ENCODE data around the gene LARP1.
A peak's percentile ranks its signal among the peaks of the same experiment; 100 is the strongest.
"Not testable (repeated sequence)": the region's sequence is repeated elsewhere in the genome, so short reads cannot be mapped to it uniquely, and the experiment has no call there.

LARP1 gene

DNA sequence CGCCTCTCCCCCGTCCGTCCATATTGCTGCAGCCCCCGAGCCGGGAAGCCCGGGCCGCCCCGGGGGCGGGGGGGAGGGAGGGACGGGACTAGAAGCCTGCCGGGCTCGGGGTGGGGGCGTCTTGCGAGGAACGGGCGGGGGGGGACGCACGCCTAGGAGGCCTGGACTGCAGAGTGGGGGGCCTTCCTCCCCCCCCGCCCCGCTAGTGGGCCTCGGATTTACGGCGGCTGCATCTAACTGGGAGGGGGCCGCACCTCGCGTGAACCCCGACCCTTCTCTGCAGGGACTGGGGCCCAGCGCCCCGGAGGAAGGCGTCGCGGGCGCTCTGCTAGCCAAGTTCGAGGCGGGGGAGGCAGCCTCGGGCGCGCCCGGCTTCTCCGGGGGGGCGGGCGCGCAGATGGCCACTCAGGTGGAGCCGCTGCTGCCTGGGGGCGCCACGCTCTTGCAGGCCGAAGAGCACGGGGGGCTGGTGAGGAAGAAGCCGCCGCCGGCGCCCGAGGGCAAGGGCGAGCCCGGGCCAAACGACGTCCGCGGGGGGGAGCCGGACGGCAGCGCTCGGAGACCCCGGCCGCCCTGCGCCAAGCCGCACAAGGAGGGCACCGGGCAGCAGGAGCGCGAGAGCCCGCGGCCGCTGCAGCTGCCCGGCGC is at the start of gene LARP1:
TSS of gene LARP1 (plus strand) at position 17 of the 648 bp plus-strand sequence. CDS start at position 398, 381 bp downstream.
- DNase-seq, result peak in 1 of 2 donors; percentile 46

DNA sequence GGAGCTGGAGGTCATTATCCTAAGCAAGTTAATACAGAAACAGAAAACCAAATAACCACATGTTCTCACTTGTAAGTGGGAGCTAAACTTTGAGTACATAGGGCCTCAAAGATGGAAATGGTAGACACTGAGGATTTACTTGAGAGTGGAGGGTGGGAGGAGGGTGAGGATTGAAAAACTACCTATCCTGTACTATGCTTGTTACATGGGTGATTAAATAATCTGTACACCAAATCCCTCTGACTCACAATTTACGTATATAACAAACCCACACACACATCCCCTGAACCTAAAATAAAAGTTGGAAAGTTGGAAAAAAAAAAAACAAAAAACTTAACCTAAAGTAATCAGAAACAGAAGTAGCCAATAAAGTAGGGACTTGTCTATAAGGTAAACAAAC is 48.8 kb upstream of the LARP1 start:
- DNase-seq, result no peak

DNA sequence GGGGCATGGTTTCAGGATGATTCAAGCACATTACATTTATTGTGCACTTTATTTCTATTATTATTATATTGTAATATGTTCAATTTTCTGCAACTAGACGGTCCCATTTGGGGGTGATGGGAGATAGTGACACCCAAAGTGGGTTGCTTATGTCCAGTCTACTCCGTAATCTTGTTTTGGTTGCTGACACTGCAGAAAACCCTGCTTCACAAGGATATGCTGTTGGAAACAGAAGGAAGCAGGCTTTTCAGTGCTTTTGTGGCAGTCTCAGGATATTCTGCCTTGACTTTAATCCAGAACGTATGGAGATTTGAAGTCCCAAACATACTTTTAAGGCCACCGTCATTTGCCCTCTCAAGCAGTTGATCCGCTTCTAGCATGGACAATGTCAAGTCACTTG is 47.5 kb upstream of the LARP1 start:
- no peak for DNase-seq

DNA sequence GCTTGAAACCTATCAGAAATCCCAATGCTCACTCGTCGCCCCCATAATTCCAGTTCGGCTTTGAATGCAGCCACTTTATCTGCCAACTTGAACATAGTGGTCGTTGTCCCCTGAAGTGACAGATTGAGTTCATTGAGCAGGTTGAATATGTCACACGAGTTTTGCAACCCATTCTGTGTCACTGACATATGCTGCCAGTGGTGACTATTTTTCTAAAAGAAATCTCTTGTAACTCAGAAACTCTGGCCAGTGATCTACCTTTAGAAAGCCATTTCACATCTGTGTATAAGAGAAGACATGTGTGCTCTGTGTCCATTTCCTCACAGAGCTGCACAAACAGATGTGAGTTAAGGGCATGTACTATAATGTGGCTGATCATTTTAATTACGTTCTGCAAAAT is 47.0 kb upstream of the LARP1 start:
- DNase-seq, result no peak

DNA sequence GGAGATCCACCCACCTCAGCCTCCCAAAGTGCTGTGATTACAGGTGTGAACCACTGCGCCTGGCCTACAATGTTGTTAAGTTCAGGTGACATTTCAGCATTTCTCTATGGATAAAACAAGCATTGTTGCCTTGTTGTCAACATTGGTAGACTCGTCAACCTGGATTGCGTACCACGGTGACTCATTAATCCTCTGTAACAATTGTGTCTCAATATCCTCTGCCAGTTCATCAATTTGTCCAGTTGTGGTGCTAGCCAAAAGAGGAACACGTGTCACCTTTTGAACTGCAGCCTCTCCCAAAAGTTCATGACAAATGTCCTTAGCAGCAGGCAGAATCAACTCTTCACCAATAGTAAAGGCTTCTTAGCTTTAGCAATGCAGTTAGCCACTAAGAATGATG is 46.3 kb upstream of the LARP1 start:
- no peak for DNase-seq

DNA sequence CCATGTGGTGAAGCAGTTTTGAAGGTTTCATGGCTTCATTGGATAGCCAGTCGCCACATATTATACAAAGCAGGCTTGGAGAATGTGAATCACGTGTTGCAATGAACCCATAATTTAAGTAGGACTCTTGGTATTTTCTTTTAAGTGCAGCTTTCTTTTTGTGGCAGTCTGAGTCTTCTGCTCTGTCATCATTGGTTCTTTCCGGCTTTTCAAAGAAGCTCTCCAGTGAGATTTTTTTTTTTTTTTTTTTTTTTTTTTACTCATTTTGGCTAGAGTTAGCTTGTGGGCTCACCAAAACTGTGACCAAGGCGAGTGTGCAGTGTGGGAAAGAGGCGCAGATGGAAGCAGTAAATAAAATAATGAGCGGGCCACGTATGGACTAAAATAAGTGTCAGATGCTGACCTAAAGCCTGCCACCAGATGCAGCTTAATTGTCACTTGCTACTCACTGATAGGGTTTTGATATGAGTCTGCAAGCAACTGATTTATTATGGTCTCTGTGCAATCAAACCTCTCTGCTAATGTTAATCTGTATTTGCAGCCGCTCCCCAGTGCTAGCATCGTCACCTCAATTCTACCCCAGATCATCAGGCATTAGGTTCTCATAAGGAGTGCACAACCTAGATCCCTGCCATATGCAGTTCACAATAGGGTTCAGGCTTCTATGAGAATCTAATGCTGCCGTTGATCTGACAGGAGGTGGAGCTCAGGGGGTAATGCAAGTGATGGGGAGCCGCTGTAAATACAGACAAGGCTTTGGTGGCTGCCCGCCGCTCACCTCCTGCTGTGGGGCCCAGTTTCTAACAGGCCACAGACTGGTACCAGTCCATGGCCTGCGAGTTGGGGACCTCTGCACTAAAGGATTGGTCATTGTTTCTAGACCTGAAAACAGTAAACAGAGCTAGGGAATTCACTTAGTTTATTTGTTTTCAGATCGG is 45.5 kb upstream of the LARP1 start:
- no peak for DNase-seq

DNA sequence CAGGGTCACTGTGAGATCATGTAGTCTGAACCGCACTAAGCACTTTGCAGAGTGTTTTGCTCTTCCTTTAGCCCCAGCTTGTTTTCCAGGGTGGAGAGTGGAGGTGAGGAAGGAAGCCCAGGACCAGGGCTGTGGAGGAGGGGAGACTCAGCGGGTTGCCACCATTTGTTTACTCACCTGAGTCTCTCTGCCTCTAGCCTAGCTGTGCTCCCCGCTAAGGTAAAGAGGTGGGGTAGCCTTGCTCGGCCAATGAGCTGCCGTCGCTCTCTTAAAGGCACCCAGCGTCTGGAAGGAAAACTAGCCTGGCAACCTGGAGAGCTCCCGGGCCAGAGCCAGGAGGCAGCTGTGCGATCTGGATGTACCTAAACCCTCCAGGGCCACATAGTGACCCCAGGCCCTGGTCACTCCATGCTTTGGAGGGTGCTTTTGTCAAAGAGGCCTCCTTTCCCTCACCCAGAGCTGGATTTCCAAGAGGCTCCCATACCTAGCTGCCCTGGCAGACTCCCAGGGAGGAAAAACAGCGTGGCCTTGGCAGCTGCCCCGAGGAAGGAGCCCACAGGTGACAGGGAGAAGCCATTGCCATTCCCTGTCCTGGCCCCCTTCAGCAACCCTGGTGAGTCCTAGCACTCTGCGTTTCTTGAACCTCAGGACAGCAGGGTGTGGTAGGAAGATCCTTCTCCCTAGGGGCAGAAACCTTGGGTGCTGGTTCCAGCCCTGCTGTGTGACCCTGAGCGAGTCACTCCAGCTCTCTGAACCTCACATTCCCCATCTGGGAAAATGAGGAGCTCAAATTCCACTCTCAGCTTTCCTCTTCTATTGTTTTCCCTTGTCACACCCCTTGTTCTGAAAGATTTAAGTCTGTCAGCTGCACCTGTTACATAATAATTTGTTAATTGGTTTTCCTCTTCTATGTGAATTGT is 42.4 kb upstream of the LARP1 start:
- DNase-seq, result no peak

DNA sequence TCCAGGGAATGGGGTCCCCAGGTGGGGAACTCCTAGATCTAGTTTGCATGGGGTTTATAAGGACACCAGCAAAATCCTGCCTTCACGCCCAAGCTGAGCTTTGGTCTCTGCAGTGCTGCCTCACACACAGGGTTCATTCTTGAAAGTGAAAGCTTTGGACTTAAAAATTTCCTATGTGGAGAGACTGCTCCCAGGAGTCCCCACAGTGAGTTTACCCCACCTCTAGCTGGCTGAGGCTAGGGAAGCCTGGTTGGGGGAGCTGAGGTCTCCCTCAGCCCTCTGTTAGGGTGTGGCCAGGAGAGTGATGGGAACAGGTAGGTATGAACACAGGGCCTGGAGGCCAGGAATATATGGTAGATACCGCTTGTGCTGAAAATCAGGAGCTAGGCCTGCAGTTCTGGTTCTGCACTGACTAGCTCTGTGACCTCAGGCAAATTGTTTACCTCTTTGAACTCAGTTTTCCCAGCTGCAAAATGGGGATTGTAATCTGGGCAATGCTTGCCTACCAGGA is 41.5 kb upstream of the LARP1 start:
- no peak for DNase-seq

DNA sequence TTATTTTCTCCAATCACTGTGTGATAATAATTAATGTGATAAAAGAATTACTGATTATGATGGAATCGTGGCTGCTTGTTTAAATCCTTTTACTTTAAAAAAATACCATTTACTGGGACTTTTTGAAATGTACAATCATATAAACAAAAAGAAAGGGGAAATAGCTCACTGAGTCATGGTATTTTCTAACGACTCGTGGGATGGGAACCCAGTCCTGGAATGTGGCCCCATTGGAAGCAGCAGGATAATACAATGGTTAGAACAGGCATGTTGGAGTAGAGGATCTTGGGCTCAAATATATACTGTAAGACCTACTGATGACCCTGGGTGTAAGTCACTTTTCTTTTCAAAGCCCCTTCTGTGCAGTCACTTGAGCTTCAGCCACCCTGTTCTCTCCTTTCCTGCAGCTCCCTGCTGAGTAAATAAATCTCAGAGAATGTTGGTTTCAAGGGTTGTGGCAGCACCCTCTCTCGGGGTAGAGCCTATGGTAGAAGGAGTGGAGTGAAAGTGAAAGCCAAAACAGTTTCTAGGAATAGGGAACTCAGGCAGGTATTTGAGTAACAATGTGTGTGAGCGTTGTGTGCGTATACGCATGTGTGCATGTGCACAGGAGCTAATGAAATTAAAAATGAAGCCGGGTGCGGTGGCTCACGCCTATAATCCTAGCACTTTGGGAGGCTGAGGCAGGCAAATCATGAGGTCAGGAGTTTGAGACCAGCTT is 40.8 kb upstream of the LARP1 start:
- no peak for DNase-seq

DNA sequence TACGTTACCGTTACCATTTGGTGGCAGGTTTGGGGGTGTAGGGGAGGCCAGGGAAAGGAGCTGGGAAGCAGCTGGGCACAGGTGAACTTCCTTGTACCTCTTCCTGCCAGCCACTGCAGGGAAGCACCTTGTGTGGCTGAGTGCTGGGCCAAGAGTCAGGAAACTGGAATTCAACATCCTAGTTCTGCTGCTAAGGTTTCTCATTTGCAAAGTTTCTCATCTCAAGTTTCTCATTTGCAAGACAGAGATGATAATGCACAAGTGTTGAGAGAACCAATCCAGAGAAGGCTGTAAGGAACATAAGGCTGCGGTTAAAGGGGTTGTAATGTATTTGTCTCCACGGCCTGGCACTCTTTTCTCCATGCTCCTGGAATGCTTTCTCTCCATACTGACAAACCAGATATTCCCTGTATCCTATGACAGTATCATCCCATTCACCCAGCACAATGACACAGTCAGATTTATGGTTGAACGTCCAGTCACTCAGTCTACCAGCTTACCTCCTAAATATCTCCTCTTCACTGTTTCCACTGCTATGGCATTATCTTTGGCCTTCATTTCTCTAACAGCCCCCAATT is 33.6 kb upstream of the LARP1 start:
- no peak for DNase-seq

DNA sequence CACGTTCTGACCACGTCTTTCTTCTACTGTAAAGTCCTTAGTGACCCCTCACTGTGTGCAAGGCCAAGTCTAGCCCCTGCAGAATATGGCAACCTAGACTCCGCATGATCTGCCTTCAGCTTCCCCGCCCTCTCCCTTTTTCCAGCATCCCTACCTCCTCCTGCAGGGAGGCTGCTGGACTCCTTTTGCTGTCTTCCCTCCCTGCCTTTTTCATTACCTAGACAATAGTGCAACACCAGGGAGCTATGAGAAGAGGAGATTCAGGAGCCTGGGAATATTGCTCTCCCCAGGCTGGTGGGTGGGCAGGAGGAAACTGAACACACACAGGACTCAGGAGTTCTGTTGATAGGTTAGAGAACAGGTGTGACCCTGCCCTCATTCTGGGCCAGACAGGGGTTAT is 33.1 kb upstream of the LARP1 start:
- no peak for DNase-seq

DNA sequence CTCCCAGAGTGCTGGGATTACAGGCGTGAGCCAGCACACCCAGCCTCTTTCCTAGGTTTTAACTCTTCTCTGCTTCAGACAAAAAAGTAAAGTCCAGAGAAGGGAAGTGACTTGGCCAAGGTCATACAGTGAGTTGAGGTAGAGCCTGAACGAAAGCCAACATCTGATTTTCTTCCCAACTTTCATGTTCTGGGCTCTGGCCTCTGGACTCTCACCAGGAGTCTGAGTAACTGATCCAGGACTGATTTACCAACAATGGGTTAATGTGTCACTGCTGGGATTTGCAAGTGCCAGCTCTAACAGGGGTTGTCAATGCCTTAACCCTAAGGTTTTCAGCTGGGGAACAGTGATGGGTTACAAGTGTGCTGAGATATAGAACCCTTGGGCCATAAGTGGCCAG is 32.2 kb upstream of the LARP1 start:
- no peak for DNase-seq

DNA sequence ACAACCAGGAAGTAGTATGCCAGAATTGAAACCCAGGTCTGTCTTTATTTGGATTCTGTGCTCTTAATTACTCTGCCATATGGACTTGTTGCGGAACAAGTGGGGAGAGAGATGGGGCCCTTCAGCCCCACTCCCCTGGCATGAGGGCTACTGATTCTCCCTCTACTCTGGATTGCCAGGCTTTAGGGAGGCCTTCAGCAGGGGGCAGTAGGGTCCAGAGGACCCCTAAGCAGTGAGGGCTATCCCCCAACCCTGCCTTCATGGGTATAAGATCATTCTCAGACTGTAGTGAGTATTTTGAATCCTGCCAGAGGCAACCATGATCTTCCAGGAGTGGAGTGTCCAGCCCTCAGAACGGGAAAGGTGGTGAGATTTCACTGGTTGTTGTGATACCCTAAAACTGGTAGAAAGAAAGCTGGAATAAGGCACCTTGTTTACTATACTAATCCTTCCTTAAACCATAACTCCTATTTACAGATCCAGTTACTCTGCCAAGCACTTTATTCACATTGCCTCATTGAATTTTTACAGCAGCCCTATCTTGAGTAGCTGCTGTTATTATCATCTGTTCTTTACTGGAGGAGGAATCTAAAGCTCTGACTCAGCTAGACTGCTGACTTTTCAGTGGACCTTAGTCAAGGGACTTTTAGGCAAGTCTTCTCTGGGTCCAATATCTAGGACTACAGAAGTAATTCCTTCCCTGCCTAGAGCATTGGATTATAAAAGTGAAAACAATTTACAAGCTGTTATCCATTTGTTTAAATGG is 31.3 kb upstream of the LARP1 start:
- no peak for DNase-seq

DNA sequence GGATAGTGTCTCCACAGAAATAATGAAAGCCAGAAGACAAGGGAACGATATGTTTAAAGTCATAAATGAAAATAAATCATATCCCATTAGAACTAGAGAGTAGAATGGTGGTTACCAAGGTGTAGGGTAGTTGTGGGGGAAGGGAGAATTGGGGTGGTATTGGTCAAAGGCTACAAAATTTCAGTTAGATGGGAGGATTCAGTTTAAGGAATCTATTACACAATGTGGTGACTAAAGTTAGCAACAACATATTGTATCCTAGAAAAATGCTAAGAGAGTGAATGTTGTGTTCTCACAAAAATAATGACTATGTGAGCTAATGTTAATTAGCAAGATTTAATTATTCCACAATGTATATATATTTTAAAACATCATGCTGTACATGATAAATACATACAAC is 27.8 kb upstream of the LARP1 start:
- DNase-seq, result no peak

DNA sequence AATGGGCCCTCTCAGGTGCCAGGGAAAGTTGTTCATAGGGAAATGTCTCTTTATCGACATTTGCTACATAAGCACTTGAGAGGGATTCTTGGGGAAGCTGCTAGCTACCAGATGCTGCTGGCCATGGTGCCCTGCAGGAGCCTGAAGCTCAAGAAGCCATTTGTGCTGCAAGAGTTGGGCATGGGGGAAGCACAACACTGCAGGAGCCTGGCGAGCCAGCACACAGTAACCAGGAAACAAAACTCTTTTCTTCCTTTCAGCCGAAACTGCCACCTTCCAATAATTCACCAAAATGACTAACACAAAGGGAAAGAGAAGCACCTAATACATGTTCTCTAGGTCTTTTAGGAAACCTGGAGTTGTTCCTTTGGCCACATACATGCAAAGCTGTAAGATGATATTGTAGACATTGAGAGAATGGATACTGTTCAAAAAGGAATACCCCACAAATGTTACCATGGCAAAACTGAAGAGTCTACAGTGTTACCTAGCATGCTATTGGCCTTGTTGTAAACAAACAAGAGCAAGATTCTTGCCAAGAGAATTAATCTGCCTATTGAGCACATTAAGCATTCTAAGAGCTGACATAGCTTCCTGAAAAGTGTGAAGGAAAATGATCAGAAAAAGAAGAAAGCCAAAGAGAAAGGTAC is 26.1 kb upstream of the LARP1 start:
- no peak for DNase-seq

DNA sequence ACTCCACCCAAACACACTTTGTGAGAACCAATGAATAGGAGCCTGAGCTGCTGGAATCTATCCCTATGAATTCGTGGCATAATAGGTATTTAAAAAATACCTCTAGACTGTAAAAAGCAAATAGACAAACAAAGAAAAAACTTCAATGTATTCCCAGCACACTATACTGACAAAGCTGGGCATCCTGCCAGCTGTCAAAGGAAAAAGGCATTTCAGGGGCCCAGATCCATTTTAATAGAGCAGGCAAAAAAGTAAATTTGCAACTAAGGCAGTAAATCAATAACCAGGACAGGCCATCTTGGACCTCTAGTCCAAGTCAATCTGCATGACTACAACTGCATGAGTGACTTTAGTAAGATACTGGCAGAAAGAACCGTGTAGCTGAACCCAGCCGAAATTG is 25.6 kb upstream of the LARP1 start:
- DNase-seq, result no peak

DNA sequence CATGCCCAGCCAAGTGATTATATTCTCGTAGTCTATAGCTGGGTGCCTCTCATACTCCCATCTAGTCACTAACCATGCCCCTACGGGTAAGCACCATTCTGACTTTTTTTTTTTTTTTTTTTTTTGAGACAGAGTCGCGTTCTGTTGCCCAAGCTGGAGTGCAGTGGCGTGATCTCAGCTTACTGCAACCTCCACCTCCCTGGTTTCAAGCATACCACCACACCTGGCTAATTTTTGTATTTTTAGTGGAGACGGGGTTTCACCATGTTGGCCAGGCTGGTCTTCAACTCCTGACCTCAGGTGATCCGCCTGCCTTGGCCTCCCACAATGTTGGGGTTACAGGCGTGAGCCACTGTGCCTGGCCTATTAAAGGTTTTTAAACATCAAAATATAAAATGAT is 24.4 kb upstream of the LARP1 start:
- DNase-seq, result not testable (repeated sequence)

DNA sequence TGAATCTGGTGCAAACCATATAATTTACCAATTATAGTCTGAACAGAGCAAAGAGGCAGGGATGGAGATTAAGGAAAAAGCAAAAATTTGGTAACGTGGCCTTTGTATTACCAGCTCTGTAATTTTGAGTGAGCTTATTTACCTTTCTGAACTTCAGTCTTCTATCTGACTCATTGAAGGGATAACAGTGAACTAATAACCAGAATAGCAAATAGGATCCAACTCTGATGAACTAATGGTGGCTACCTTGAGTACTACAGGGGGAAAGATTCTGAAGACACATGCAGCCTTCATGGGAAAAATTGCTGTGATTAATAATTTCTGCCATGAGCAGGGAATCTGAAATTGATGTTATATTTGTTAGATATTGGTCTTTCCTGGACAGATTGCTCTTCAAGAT is 23.0 kb upstream of the LARP1 start:
- no peak for DNase-seq

DNA sequence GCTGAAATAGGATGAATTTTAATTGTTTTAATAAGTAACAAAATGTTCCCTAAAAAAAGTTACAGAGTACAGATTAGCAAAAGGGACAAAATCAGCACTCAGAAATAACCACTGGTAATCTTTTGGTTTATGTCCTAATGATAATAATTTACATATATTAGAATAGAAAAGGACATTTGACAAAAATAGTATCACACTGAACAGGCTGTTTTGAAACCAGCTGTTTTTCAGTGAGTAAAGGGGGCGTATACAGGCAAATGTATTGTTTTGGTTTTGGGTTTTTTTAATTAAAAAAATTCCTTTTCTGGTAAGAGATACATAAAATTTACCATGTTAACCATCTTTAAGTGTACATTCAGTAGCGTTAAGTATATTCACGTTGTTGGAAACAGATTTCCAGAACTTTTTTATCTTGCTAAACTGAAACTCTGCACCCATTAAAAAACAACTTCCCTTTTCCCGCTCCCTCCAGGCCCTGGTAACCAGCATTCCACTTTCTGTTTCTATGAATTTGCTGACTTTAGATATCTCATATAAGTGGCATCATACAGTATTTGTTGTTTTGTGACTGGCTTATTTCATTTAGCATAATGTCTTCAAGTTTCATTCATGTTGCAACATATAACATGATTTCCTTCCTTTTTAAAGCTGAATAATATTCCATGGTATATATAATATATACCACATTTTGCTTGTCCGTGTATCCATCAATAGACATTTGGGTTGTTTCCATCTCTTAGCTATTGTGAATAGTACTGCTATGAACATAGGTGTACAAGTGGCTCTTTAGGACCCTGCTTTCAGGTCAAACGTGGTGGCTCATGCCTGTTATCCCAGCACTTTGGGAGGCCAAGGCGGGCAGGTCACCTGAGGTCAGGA is 20.6 kb upstream of the LARP1 start:
- no peak for DNase-seq

DNA sequence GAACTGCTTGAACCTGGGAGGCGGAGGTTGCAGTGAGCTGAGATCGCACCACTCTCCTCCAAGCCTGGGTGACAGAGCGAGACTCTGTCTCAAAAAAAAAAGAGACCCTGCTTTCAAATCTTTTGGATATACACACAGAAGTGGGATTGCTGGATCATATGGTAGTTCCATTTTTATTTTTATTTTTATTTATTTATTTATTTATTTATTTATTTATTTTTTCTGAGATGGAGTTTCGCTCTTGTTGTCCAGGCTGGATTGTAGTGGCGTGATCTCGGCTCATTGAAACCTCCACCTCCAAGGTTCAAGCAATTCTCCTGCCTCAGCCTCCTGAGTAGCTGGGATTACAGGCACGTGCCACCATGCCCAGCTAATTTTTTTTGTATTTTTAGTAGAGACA is 19.8 kb upstream of the LARP1 start:
- not testable (repeated sequence) for DNase-seq
